Measurements from ENCODE around the gene PPP3CA. TPM values are rescaled to one million over a fixed set of nuclear protein-coding genes. Genes with fewer than 3 reads are reported as not detected.

The PPP3CA gene
- total RNA-seq, result 36.2 and 48.8 TPM in 2 replicates

GRCh38 chr4:101347267-101347556 is at the start of gene PPP3CA:
TSS of gene PPP3CA (minus strand) at chr4:101347526.
- no peak for DNase-seq (ENCODE audit: low read depth in 2 of 2)

- peak in 1 of 2 donors; percentile 4 for DNase-seq (ENCODE audit: low read depth in 2 of 2)
These were observed 45.9 kb upstream of the PPP3CA start for GRCh38 chr4:101393256-101393655.

GRCh38 chr4:101370663-101371210 is 23.4 kb upstream of the PPP3CA start:
- no peak for DNase-seq (ENCODE audit: low read depth in 2 of 2)

GRCh38 chr4:101367201-101367600 is 19.9 kb upstream of the PPP3CA start:
- DNase-seq (ENCODE audit: low read depth in 2 of 2), result peak in 1 of 2 donors; percentile 2

GRCh38 chr4:101366331-101366730 is 19.0 kb upstream of the PPP3CA start:
- DNase-seq (ENCODE audit: low read depth in 2 of 2), result no peak

- DNase-seq (ENCODE audit: low read depth in 2 of 2), result peak in 1 of 2 donors; percentile 40
These were observed 10.4 kb upstream of the PPP3CA start for GRCh38 chr4:101357751-101358150.

GRCh38 chr4:101356928-101357327 is 9.6 kb upstream of the PPP3CA start:
- DNase-seq (ENCODE audit: low read depth in 2 of 2), result peak; percentile 56 to 75

GRCh38 chr4:101355767-101356702 is 8.7 kb upstream of the PPP3CA start:
- DNase-seq (ENCODE audit: low read depth in 2 of 2), result peak; percentile 64 to 89

- DNase-seq (ENCODE audit: low read depth in 2 of 2), result no peak
These were observed 7.9 kb upstream of the PPP3CA start for GRCh38 chr4:101355246-101355645.

GRCh38 chr4:101349801-101350064 is 2.4 kb upstream of the PPP3CA start:
- DNase-seq (ENCODE audit: low read depth in 2 of 2), result peak in 1 of 2 donors; percentile 20

GRCh38 chr4:101348995-101349800 is 1.9 kb upstream of the PPP3CA start:
- peak; percentile 41 to 43 for DNase-seq (ENCODE audit: low read depth in 2 of 2)

GRCh38 chr4:101348367-101348827 is 1.1 kb upstream of the PPP3CA start:
- no peak for DNase-seq (ENCODE audit: low read depth in 2 of 2)

- peak; percentile 98 to 99 for DNase-seq (ENCODE audit: low read depth in 2 of 2)
These were observed 436 bp upstream of the PPP3CA start for GRCh38 chr4:101347557-101348366.

GRCh38 chr4:101346351-101347266 is 717 bp downstream of the PPP3CA start:
- DNase-seq (ENCODE audit: low read depth in 2 of 2), result peak; percentile 63 to 65

- peak; percentile 57 to 70 for DNase-seq (ENCODE audit: low read depth in 2 of 2)
These were observed 1.6 kb downstream of the PPP3CA start for GRCh38 chr4:101345596-101346350.

- peak; percentile 24 to 45 for DNase-seq (ENCODE audit: low read depth in 2 of 2)
These were observed 2.1 kb downstream of the PPP3CA start for GRCh38 chr4:101345271-101345595.

- no peak for DNase-seq (ENCODE audit: low read depth in 2 of 2)
These were observed 8.0 kb downstream of the PPP3CA start for GRCh38 chr4:101339332-101339731.

GRCh38 chr4:101337688-101338087 is 9.6 kb downstream of the PPP3CA start:
- DNase-seq (ENCODE audit: low read depth in 2 of 2), result peak in 1 of 2 donors; percentile 65

- DNase-seq (ENCODE audit: low read depth in 2 of 2), result no peak
These were observed 12.3 kb downstream of the PPP3CA start for GRCh38 chr4:101334963-101335572.

Data from lung microvascular endothelial cell (primary cell).